AG04449 (cell line): ENCODE results near the gene F12.

ENCODE experiments used
- CTCF ChIA-PET: fragments of 350-600 bp; formaldehyde crosslinking; extraction: SDS; loops from one replicate; lab custom pipeline; 2021; ENCODE audit warnings: antibody characterized with exemption; lab: Yijun Ruan, JAX
- POLR2A ChIA-PET: fragments of 400-600, 350-600 bp; formaldehyde crosslinking; extraction: SDS; loops from one replicate; lab custom pipeline; 2020; ENCODE audit warnings: antibody characterized with exemption, inconsistent platforms; lab: Yijun Ruan, JAX
- DNase-seq: peaks from one replicate; pipeline ENCODE4 v3.0.0-alpha.2; 2010; ENCODE audit warnings: low read depth, low spot score
- H3K4me3 ChIP-seq: 2 replicates; pipeline ENCODE4 v1.5.1; 2011; ENCODE audit warnings: low read depth, mild to moderate bottlenecking, control low read depth, low read length
- CTCF ChIP-seq: IDR thresholded peaks from one replicate; pipeline ENCODE4 v1.5.1; 2011; ENCODE audit warnings: mild to moderate bottlenecking, moderate library complexity, low read length, control low read depth, inconsistent platforms; ENCODE audit not compliant: insufficient read depth; ENCODE audit errors: missing control alignments

The F12 gene

GRCh38 chr5:177452688-177453638 lies 43.6 kb upstream of the F12 start:
- TF ChIP-seq CTCF = peak; percentile 3
- ChIA-PET CTCF (interaction anchor here (0.8 to 21.1 kb wide), 22 partner anchors 8 to 341 kb away, joined by 3 to 412 read pairs (median 8); partner anchors contain the start of genes DBN1, F12, GRK6 and MXD3), POLR2A (interaction anchor here (0.8 to 2.9 kb wide), 4 partner anchors 16 to 49 kb away, joined by 4 to 13 read pairs (median 6); no protein-coding TSS in a partner anchor)
- DNase-seq = no peak
- H3K4me3 ChIP-seq = no peak overlapping the region

GRCh38 chr5:177450667-177451424 lies 41.5 kb upstream of the F12 start:
- no peak overlapping the region for H3K4me3 ChIP-seq
- TF ChIP-seq CTCF = no peak
- POLR2A ChIA-PET = no interaction called here
- CTCF ChIA-PET = interaction anchor here (1.2 to 21.1 kb wide), 8 partner anchors 22 to 337 kb away, joined by 3 to 412 read pairs (median 88); partner anchors contain the start of genes DBN1, F12, MXD3 and PFN3
- DNase-seq = no peak

- no peak for DNase-seq
- H3K4me3 ChIP-seq = no peak overlapping the region
- POLR2A ChIA-PET = interaction anchor here (0.8 to 1.0 kb wide), 2 partner anchors 48 to 60 kb away, joined by 3 to 4 read pairs; partner anchors contain the start of gene PDLIM7
- CTCF ChIA-PET = interaction anchor here (1.3 to 21.1 kb wide), 12 partner anchors 6 to 335 kb away, joined by 3 to 412 read pairs (median 17); partner anchors contain the start of genes DBN1, F12, MXD3 and PFN3
- no peak for TF ChIP-seq CTCF
Observed at GRCh38 chr5:177449140-177450061, 40.0 kb upstream of the F12 start.

- peak overlapping the region; percentile 18; the same call in 1 of the 2 replicates for H3K4me3 ChIP-seq
- TF ChIP-seq CTCF = no peak
- CTCF ChIA-PET = interaction anchor here (0.8 to 21.1 kb wide), 13 partner anchors 7 to 338 kb away, joined by 3 to 412 read pairs (median 6); partner anchors contain the start of genes F12, MXD3 and PFN3
- POLR2A ChIA-PET = interaction anchor here (0.5 to 1.8 kb wide), 7 partner anchors 9 to 98 kb away, joined by 3 to 8 read pairs (median 4); partner anchors contain the start of genes GRK6 and PDLIM7
- no peak for DNase-seq
Observed at GRCh38 chr5:177448244-177448950, 39.0 kb upstream of the F12 start.
